Upper lobe of left lung (tissue), 4 donors: ENCODE results near the gene TUBB4A.

Experiments used
- CTCF ChIP-seq, 6 experiments: fragments of 450-650 bp in 4 of 6; fragments of 200-600 bp in 2 of 6; sonication (generic) in 2 of 6; IDR thresholded peaks; one replicate each; pipeline ENCODE4 v1.5.1; 2016 to 2019; ENCODE audit warnings: antibody characterized with exemption in 6 of 6
- POLR2AphosphoS5 ChIP-seq, 2 donors: sonication (generic); formaldehyde crosslinking; IDR thresholded peaks; one replicate each; pipeline ENCODE4 v1.5.1; 2017; ENCODE audit warnings: antibody characterized with exemption in 2 of 2

GRCh38 chr19:6531163-6531955 lies 29.2 kb upstream of the TUBB4A start:
- TF ChIP-seq CTCF (IDR thresholded peaks at IDR 0.05) (no peak), POLR2AphosphoS5 (IDR thresholded peaks at IDR 0.05) (no peak)
